Mammary epithelial cell (primary cell): ENCODE measurements around the gene ABCA4.

Experiments
- EZH2 ChIP-seq: IDR thresholded peaks from 2 replicates; pipeline ENCODE4 v1.6.1; 2012; ENCODE audit warnings: low read length, inconsistent platforms, borderline replicate concordance
- TF ChIP-seq, protein P1 (sequence below), 2 donors: IDR thresholded peaks in 1 of 2; conservative IDR thresholded peaks in 1 of 2; 2 replicates each; pipeline ENCODE4 v1.5.1; 2011 to 2012; ENCODE audit warnings: inconsistent platforms in 2 of 2, low read length in 2 of 2, mild to moderate bottlenecking in 2 of 2, control low read depth in 1 of 2, low read depth in 1 of 2; ENCODE audit not compliant: insufficient read depth in 1 of 2; ENCODE audit errors: extremely low read depth in 1 of 2

DNA sequence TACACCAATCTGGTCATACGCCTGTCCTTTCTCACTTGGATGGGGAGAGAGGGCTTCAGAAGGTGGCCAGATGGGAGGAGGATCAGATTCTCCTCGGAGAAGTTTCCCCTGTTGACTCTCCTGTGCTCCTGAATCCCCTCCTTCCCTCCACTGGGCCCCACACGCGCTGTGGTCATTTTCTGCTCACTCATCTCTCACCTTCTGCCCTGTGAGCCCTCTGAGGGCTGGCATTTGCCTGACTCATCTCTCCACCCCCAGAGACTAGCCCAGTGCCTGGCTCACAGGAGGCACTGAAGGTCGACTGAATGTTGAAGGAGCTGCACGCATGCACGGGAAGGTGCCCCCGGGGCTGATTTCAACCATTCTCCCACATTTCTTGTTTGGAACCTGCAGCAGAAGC, 14.2 kb downstream of the ABCA4 start:
- TF ChIP-seq, protein P1, sequence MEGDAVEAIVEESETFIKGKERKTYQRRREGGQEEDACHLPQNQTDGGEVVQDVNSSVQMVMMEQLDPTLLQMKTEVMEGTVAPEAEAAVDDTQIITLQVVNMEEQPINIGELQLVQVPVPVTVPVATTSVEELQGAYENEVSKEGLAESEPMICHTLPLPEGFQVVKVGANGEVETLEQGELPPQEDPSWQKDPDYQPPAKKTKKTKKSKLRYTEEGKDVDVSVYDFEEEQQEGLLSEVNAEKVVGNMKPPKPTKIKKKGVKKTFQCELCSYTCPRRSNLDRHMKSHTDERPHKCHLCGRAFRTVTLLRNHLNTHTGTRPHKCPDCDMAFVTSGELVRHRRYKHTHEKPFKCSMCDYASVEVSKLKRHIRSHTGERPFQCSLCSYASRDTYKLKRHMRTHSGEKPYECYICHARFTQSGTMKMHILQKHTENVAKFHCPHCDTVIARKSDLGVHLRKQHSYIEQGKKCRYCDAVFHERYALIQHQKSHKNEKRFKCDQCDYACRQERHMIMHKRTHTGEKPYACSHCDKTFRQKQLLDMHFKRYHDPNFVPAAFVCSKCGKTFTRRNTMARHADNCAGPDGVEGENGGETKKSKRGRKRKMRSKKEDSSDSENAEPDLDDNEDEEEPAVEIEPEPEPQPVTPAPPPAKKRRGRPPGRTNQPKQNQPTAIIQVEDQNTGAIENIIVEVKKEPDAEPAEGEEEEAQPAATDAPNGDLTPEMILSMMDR (conservative IDR thresholded peaks at IDR 0.05 in 1 of 2, IDR thresholded peaks at IDR 0.05 in 1 of 2; ENCODE audit: extremely low read depth in 1 of 2, insufficient read depth in 1 of 2, low read depth in 1 of 2, low read length in 2 of 2), result no peak
- TF ChIP-seq EZH2, result no peak
